ENCODE data around the gene UBE2G2.

UBE2G2 gene

GRCh38 chr21:44742418-44743153 is 59.0 kb downstream of the UBE2G2 start:
- no peak for DNase-seq

- DNase-seq: no peak
These were observed 59.7 kb downstream of the UBE2G2 start for GRCh38 chr21:44741921-44742320.

- no peak for DNase-seq
These were observed 60.9 kb downstream of the UBE2G2 start for GRCh38 chr21:44740742-44741141.

- no peak for DNase-seq
These were observed 62.3 kb downstream of the UBE2G2 start for GRCh38 chr21:44739316-44739715.

GRCh38 chr21:44738621-44739020 is 63.0 kb downstream of the UBE2G2 start:
- no peak for DNase-seq

GRCh38 chr21:44737706-44738354 is 63.8 kb downstream of the UBE2G2 start:
- DNase-seq: no peak

- no peak for DNase-seq
These were observed 65.2 kb downstream of the UBE2G2 start for GRCh38 chr21:44736291-44737004.

- no peak for DNase-seq
These were observed 65.8 kb downstream of the UBE2G2 start for GRCh38 chr21:44735821-44736220.

- DNase-seq: no peak
These were observed 66.8 kb downstream of the UBE2G2 start for GRCh38 chr21:44734841-44735240.

- no peak for DNase-seq
These were observed 67.4 kb downstream of the UBE2G2 start for GRCh38 chr21:44734026-44734745.

GRCh38 chr21:44732956-44733355 is 68.7 kb downstream of the UBE2G2 start:
- no peak for DNase-seq

- no peak for DNase-seq
These were observed 69.4 kb downstream of the UBE2G2 start for GRCh38 chr21:44732263-44732662.

- no peak for DNase-seq
These were observed 70.6 kb downstream of the UBE2G2 start for GRCh38 chr21:44730951-44731579.

- DNase-seq: no peak
These were observed 71.6 kb downstream of the UBE2G2 start for GRCh38 chr21:44730028-44730395.

- DNase-seq: no peak
These were observed 72.1 kb downstream of the UBE2G2 start for GRCh38 chr21:44729336-44730027.

- no peak for DNase-seq
These were observed 72.9 kb downstream of the UBE2G2 start for GRCh38 chr21:44728716-44729115.

GRCh38 chr21:44727757-44728156 is 73.9 kb downstream of the UBE2G2 start:
- no peak for DNase-seq

GRCh38 chr21:44727321-44727720 is 74.3 kb downstream of the UBE2G2 start:
- no peak for DNase-seq

GRCh38 chr21:44726826-44727225 is 74.8 kb downstream of the UBE2G2 start:
- DNase-seq: no peak

- DNase-seq: no peak
These were observed 76.7 kb downstream of the UBE2G2 start for GRCh38 chr21:44724926-44725325.

- no peak for DNase-seq
These were observed 77.4 kb downstream of the UBE2G2 start for GRCh38 chr21:44724196-44724595.
